Measurements from ENCODE around the gene TNRC6B.

DNA sequence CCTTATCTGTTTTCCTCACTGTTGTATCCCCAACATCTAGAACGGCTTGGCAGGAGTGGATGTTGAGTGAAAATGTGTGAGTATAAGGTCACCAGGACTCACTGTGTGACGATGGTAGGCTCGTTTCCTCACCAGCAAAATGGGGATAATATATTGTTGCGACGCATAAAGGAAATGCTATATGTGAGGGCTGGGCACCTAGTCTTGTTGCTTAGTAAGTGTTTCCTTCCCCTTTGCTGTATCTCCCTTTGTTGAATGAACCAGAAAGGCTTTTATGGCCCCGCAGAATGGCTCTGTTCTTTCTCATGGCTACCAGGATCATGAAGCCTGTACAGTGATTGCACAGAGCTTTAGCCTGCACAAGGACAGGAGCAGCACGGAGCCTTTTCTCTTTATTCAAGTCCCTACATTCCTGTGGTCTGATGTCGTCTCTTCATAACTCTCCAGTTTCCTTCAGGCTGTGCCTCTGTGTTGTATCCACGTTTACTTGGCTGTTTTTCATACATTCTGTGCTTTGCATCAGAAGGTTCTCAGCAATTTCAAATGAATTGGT lies 5.4 kb downstream of the TNRC6B start:
- TF ChIP-seq, protein P1, sequence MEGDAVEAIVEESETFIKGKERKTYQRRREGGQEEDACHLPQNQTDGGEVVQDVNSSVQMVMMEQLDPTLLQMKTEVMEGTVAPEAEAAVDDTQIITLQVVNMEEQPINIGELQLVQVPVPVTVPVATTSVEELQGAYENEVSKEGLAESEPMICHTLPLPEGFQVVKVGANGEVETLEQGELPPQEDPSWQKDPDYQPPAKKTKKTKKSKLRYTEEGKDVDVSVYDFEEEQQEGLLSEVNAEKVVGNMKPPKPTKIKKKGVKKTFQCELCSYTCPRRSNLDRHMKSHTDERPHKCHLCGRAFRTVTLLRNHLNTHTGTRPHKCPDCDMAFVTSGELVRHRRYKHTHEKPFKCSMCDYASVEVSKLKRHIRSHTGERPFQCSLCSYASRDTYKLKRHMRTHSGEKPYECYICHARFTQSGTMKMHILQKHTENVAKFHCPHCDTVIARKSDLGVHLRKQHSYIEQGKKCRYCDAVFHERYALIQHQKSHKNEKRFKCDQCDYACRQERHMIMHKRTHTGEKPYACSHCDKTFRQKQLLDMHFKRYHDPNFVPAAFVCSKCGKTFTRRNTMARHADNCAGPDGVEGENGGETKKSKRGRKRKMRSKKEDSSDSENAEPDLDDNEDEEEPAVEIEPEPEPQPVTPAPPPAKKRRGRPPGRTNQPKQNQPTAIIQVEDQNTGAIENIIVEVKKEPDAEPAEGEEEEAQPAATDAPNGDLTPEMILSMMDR (IDR thresholded peaks at IDR 0.05; ENCODE audit: low read length) = no peak
- no peak for TF ChIP-seq EZH2 (IDR thresholded peaks at IDR 0.05; ENCODE audit: borderline replicate concordance, low read length)

All from OCI-LY1 (cell line).